GM21381 (cell line): Measurements from ENCODE around the gene HSD17B3.
"Not testable (repeated sequence)": the region's sequence is repeated elsewhere in the genome, so short reads cannot be mapped to it uniquely, and the experiment has no call there.

Source experiments
- ATAC-seq: cut with Tn5 transposase; IDR thresholded peaks from one replicate; pipeline ENCODE4 v1.9.1; 2021; ENCODE audit warnings: mild to moderate bottlenecking, moderate library complexity; ENCODE audit not compliant: unreplicated experiment

The HSD17B3 gene

GRCh38 chr9:96236854-96237550, 65.0 kb downstream of the HSD17B3 start:
- no peak for ATAC-seq

- not testable (repeated sequence) for ATAC-seq
Measured at GRCh38 chr9:96236337-96236736, 65.6 kb downstream of the HSD17B3 start.

- ATAC-seq: no peak
Measured at GRCh38 chr9:96232539-96233241, 69.3 kb downstream of the HSD17B3 start.

GRCh38 chr9:96232164-96232538, 69.8 kb downstream of the HSD17B3 start:
- no peak for ATAC-seq

GRCh38 chr9:96230002-96230401, 72.0 kb downstream of the HSD17B3 start:
- ATAC-seq: no peak

GRCh38 chr9:96222132-96222531, 79.8 kb downstream of the HSD17B3 start:
- no peak for ATAC-seq

GRCh38 chr9:96219900-96220257, 82.1 kb downstream of the HSD17B3 start:
- ATAC-seq: no peak

GRCh38 chr9:96219026-96219899, 82.7 kb downstream of the HSD17B3 start:
- no peak for ATAC-seq

GRCh38 chr9:96217754-96218693, 84.0 kb downstream of the HSD17B3 start:
- ATAC-seq: peak; percentile 89

- ATAC-seq: no peak
Measured at GRCh38 chr9:96217294-96217707, 84.7 kb downstream of the HSD17B3 start.

- ATAC-seq: no peak
Measured at GRCh38 chr9:96216583-96216982, 85.4 kb downstream of the HSD17B3 start.

- no peak for ATAC-seq
Measured at GRCh38 chr9:96215841-96216240, 86.1 kb downstream of the HSD17B3 start.

GRCh38 chr9:96214635-96215034, 87.3 kb downstream of the HSD17B3 start:
- no peak for ATAC-seq

GRCh38 chr9:96209407-96210271, 92.3 kb downstream of the HSD17B3 start:
- no peak for ATAC-seq

- ATAC-seq: no peak
Measured at GRCh38 chr9:96206156-96206751, 95.7 kb downstream of the HSD17B3 start.

- no peak for ATAC-seq
Measured at GRCh38 chr9:96204853-96205252, 97.1 kb downstream of the HSD17B3 start.

GRCh38 chr9:96203867-96204501, 98.0 kb downstream of the HSD17B3 start:
- ATAC-seq: no peak

GRCh38 chr9:96202971-96203780, 98.8 kb downstream of the HSD17B3 start:
- ATAC-seq: no peak
